Thyroid gland (tissue), 4 donors: ENCODE results near the gene STYX. TPM values are rescaled to one million over a fixed set of nuclear protein-coding genes. Genes with fewer than 3 reads are reported as not detected.
A peak's percentile ranks its signal among the peaks of the same experiment; 100 is the strongest.

Source experiments
- DNase-seq, 2 donors: peaks; one replicate each; pipeline ENCODE4 v3.0.0-alpha.2; 2019
- H3K27ac ChIP-seq, 3 donors: fragments of 200-600 bp; sonication (generic); 1 replicate in 2 of 3; 2 replicates in 1 of 3; pipeline ENCODE4 v1.5.1; 2016 to 2019; ENCODE audit warnings: mild to moderate bottlenecking in 1 of 3, moderate library complexity in 1 of 3
- H3K27me3 ChIP-seq: fragments of 200-600 bp; sonication (generic); one replicate; pipeline ENCODE4 v1.5.1; 2019
- H3K36me3 ChIP-seq, 2 donors: fragments of 200-600 bp; sonication (generic); one replicate each; pipeline ENCODE4 v1.5.1; 2016 to 2019
- H3K4me1 ChIP-seq, 2 donors: fragments of 200-600 bp; sonication (generic); one replicate each; pipeline ENCODE4 v1.5.1; 2017 to 2019
- H3K4me3 ChIP-seq, 3 donors: fragments of 200-600 bp; sonication (generic); replicated peaks in 1 of 3; 1 replicate in 2 of 3; 2 replicates in 1 of 3; pipeline ENCODE4 v1.5.1; 2016; ENCODE audit warnings: mild to moderate bottlenecking in 1 of 3
- H3K9me3 ChIP-seq: fragments of 200-600 bp; sonication (generic); one replicate; pipeline ENCODE4 v1.5.1; 2017
- POLR2A ChIP-seq, 2 donors: fragments of 450-650 bp; IDR thresholded peaks; one replicate each; pipeline ENCODE4 v1.6.1; 2017; ENCODE audit warnings: antibody characterized with exemption in 2 of 2, mild to moderate bottlenecking in 2 of 2, moderate library complexity in 1 of 2
- WGBS, 2 donors: methylation state at CpG; one replicate each; pipeline ENCODE4 v1.1.5; 2017; 5-methylcytosine and 5-hydroxymethylcytosine counted together
- intact Hi-C: fragments of 100-400 bp; cut with DNase I; formaldehyde crosslinking; loops from one replicate; pipeline ENCODE4 v1.15.1; 2023
- total RNA-seq, 4 donors: library from RNA; depleted of rRNA; stranded (reverse); fragments of >200 nt; gene quantifications; one replicate each; pipeline ENCODE4 v1.2.3, GENCODE V29; 2016
- TF ChIP-seq, protein P1 (sequence below), 6 experiments: fragments of 200-600 bp in 3 of 6; fragments of 450-650 bp in 3 of 6; sonication (generic) in 3 of 6; IDR thresholded peaks; one replicate each; pipeline ENCODE4 v1.5.1; 2016 to 2019; ENCODE audit warnings: antibody characterized with exemption in 6 of 6, mild to moderate bottlenecking in 2 of 6, inconsistent platforms in 1 of 6, moderate library complexity in 1 of 6

The STYX gene, protein sequence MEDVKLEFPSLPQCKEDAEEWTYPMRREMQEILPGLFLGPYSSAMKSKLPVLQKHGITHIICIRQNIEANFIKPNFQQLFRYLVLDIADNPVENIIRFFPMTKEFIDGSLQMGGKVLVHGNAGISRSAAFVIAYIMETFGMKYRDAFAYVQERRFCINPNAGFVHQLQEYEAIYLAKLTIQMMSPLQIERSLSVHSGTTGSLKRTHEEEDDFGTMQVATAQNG
- total RNA-seq, result 10 to 100 TPM; 13.7 to 17.1 (median 14.8) TPM

DNA sequence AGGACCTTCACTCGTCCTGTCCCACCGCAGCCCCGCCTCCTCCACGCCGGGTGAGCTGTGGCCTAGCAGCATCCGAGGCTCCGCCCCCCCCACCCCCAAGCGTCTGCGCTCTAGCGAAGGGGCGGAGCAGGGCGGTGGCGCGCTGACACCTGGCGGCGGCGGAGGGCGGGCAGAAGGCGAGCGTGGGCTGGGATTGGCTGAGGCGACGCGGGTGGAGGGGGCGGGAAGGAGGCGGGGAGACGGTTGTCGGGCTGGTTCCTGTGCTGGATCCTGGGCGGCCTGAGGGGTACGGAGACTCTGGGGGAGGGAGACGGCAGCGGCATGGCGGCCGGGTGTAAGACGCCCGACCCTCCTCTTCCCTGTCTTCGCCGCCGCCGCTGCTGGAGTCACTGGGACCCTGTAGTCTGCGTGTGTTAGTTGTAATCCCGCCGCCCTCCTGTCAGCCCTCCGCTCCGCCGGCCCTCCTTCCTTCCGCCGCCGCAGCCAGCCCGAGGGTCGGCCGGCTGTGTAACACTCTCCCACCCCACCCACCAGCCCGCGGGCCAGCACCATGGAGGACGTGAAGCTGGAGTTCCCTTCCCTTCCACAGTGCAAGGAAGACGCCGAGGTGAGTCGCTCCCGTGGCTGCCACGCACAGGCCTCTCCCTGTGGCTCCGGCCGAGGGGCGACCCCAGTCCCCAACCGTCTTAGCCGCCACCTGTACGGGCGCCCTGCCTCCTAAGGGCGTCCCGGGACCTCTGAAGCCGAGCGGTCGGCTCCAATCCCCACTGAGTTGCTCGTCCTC is at the start of gene STYX:
TSS of gene STYX (plus strand) at position 242 of the 784 bp plus-strand sequence. CDS start at position 551, 309 bp downstream.
- H3K9me3 ChIP-seq, result no peaks in the 10 kb centered on the region
- peak; percentile 100 for DNase-seq
- no peaks in the 10 kb centered on the region for H3K27me3 ChIP-seq
- TF ChIP-seq POLR2A (IDR thresholded peaks at IDR 0.05), result peak in 1 of 2 donors; percentile 94
- TF ChIP-seq, protein P1, sequence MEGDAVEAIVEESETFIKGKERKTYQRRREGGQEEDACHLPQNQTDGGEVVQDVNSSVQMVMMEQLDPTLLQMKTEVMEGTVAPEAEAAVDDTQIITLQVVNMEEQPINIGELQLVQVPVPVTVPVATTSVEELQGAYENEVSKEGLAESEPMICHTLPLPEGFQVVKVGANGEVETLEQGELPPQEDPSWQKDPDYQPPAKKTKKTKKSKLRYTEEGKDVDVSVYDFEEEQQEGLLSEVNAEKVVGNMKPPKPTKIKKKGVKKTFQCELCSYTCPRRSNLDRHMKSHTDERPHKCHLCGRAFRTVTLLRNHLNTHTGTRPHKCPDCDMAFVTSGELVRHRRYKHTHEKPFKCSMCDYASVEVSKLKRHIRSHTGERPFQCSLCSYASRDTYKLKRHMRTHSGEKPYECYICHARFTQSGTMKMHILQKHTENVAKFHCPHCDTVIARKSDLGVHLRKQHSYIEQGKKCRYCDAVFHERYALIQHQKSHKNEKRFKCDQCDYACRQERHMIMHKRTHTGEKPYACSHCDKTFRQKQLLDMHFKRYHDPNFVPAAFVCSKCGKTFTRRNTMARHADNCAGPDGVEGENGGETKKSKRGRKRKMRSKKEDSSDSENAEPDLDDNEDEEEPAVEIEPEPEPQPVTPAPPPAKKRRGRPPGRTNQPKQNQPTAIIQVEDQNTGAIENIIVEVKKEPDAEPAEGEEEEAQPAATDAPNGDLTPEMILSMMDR (IDR thresholded peaks at IDR 0.05), result peak in 2 of 6 experiments; percentile 6 to 7
- WGBS, 2 donors, result 0% methylated on average over 15 to 41 of the region's 72 CpGs
- H3K27ac ChIP-seq, result peak within 1 kb of the TSS; percentile 40 to 84 (median 54)
- intact Hi-C loops, result no loop called here
- peaks cover 0 to 8% of the 10 kb centered on the region in 2 donors for H3K4me1 ChIP-seq
- H3K36me3 ChIP-seq, result peaks cover 0 to 4% of the 10 kb centered on the region in 2 donors
- H3K4me3 ChIP-seq, result peak within 1 kb of the TSS; percentile 93 to 98 (median 93)

DNA sequence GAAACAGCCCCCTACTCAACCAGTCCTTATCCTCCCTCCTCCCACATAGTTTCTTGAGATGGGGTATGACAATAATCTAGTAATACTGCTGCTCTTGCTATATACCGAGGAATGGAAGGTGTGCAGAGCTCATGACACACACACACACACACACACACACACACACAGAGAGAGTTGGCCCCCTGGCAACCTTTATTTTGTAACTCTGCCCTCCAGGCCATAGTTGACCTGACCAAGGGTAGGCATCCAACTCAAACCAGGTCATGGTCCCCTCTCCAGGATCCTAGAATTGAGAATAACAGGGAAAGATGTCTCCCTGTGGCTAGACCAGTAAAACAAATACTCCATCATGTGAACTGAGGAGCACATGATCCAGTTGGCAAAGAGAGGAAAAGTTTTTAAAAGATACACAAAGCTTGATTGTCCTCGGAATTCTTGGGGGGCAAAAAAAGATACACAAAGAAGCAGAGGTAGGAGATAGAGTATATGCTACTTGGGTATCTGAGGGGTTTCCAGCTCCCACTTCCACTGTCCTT is 45.9 kb upstream of the STYX start:
- no peaks in the 10 kb centered on the region for H3K27me3 ChIP-seq
- 85 to 87% methylated on average over 2 of the region's 2 CpGs for WGBS, 2 donors
- intact Hi-C loops, result no loop called here
- H3K9me3 ChIP-seq, result no peaks in the 10 kb centered on the region
- H3K27ac ChIP-seq, result no peak overlapping the region
- peaks cover 5 to 8% of the 10 kb centered on the region in 2 donors for H3K4me1 ChIP-seq
- no peak overlapping the region for H3K4me3 ChIP-seq
- no peaks in the 10 kb centered on the region for H3K36me3 ChIP-seq
- TF ChIP-seq, protein P1 (IDR thresholded peaks at IDR 0.05), result no peak
- TF ChIP-seq POLR2A (IDR thresholded peaks at IDR 0.05), result no peak
- no peak for DNase-seq

DNA sequence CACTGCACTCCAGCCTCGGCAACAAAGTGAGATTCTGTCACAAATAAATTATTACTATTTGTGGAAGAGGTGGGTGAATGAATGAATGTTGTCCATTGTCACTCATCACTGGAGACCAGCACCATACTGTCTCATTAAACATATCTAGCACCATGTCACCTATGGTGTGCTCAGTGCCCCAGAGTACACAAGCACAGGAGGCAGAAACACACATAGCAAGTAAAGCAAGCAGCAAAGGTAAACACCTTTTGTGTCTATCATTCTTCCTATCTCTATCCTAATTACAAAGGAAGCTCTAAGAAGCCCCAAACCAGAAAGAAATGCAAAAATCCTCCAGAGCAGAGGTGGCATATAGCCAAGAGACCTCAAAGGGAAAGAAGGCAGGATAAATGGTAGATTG is 43.8 kb upstream of the STYX start:
- intact Hi-C loops, result no loop called here
- H3K4me3 ChIP-seq, result no peak overlapping the region
- TF ChIP-seq POLR2A (IDR thresholded peaks at IDR 0.05), result no peak
- TF ChIP-seq, protein P1 (IDR thresholded peaks at IDR 0.05), result no peak
- no peak overlapping the region for H3K27ac ChIP-seq
- peaks cover 8 to 10% of the 10 kb centered on the region in 2 donors for H3K4me1 ChIP-seq
- no peak for DNase-seq
- 100% methylated on average over 1 of the region's 1 CpG for WGBS, 2 donors
- no peaks in the 10 kb centered on the region for H3K9me3 ChIP-seq
- H3K27me3 ChIP-seq, result no peaks in the 10 kb centered on the region
- H3K36me3 ChIP-seq, result no peaks in the 10 kb centered on the region

DNA sequence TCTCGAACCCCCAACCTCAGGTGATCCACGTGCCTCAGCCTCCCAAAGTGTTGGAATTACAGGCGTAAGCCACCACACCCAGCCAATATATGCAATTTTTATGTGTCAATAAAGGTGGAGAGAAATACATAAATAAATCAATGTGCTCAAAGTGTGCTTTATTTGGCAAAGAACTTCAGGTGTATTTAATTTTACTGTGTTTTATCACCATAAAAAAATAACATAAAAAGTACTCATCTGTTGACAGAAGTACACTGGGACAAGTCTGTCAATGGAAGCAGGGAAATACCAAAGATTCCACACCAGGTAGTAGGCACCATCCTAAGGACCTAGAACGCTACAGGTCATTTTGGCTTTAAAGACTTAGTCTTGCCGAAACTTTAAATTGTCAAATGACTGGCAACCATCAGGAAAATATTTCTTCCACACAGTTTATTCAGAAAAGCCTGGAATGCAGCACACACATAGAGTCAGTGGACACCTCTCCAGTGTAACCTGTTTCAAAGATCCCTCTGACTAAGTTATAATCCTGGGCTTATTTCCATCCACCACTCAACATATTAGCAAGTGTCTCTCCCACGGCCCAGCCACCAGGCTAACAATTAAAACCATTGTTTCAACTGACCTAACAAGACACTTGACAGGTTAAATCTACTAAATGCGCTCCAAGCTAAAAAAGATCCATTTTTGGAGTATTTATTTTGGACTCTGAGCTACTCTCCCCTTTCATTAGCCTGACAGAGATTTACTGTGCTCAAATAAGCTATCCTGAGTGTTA is 38.8 kb upstream of the STYX start:
- Histone ChIP-seq H3K4me1 (peaks cover 20 to 30% of the 10 kb centered on the region in 2 donors), H3K4me3 (no peak overlapping the region), H3K27me3 (no peaks in the 10 kb centered on the region), H3K36me3 (no peaks in the 10 kb centered on the region), H3K27ac (peak overlapping the region in 1 of 3 donors; percentile 41), H3K9me3 (no peaks in the 10 kb centered on the region)
- WGBS, 2 donors, result 55 to 62% methylated on average over 7 of the region's 7 CpGs
- intact Hi-C loops, result no loop called here
- DNase-seq, result peak in 1 of 2 donors; percentile 24
- no peak for TF ChIP-seq POLR2A (IDR thresholded peaks at IDR 0.05)
- TF ChIP-seq, protein P1 (IDR thresholded peaks at IDR 0.05), result no peak
